MCF 10A (cell line): ENCODE measurements around the gene PARD6B. TPM values are rescaled to one million over a fixed set of nuclear protein-coding genes. Genes with fewer than 3 reads are reported as not detected.

ENCODE experiments used
- BruUV-seq: library from RNA; stranded (reverse); fragments of 400-500 nt; replicated peaks from 2 replicates; lab custom pipeline; 2021; lab: Mats Ljungman, UMichigan
- CTCF ChIA-PET: fragments of 300-600 bp; sonication (Branson Sonifier 250); formaldehyde crosslinking; extraction: SDS; loops from one replicate; lab custom pipeline; 2021; ENCODE audit warnings: antibody characterized with exemption, inconsistent platforms; lab: Yijun Ruan, JAX
- POLR2A ChIA-PET: fragments of 300-600, 350-650 bp; sonication (Branson Sonifier 250); formaldehyde crosslinking; extraction: SDS; loops from one replicate; lab custom pipeline; 2020; ENCODE audit warnings: antibody characterized with exemption, inconsistent platforms; lab: Yijun Ruan, JAX
- DNase-seq: peaks from one replicate; pipeline ENCODE4 v3.0.0-alpha.2; 2018; ENCODE audit not compliant: unreplicated experiment
- H3K27ac Mint-ChIP-seq: one replicate; pipeline ENCODE4 v1.8.0; 2022; ENCODE audit warnings: mild to moderate bottlenecking, low read depth, mixed read lengths; ENCODE audit not compliant: unreplicated experiment
- H3K27me3 Mint-ChIP-seq: one replicate; pipeline ENCODE4 v1.8.0; 2022; ENCODE audit warnings: mixed read lengths; ENCODE audit not compliant: insufficient read depth, unreplicated experiment
- H3K36me3 Mint-ChIP-seq: one replicate; pipeline ENCODE4 v1.8.0; 2022; ENCODE audit warnings: mild to moderate bottlenecking, moderate library complexity, mixed read lengths; ENCODE audit not compliant: insufficient read depth, unreplicated experiment
- H3K4me1 Mint-ChIP-seq: one replicate; pipeline ENCODE4 v1.8.0; 2022; ENCODE audit warnings: mixed read lengths; ENCODE audit not compliant: insufficient read depth, unreplicated experiment
- H3K4me3 Mint-ChIP-seq: one replicate; pipeline ENCODE4 v1.8.0; 2022; ENCODE audit warnings: mild to moderate bottlenecking, moderate library complexity, mixed read lengths; ENCODE audit not compliant: unreplicated experiment
- H3K9me3 Mint-ChIP-seq: one replicate; pipeline ENCODE4 v1.8.0; 2022; ENCODE audit warnings: mixed read lengths; ENCODE audit not compliant: unreplicated experiment
- intact Hi-C: fragments of 100-400 bp; cut with micrococcal nuclease; formaldehyde crosslinking; loops from 2 replicates; pipeline ENCODE4 v1.14.1; 2022
- total RNA-seq: library from RNA; stranded (reverse); gene quantifications from 2 replicates; pipeline ENCODE4 v1.2.3, GENCODE V29; 2022
- TF ChIP-seq, protein P1 (sequence below): fragments of 200-600 bp; IDR thresholded peaks from one replicate; pipeline ENCODE4 v1.8.0; 2022; ENCODE audit warnings: antibody characterized with exemption, mild to moderate bottlenecking; ENCODE audit not compliant: unreplicated experiment

PARD6B gene
- total RNA-seq, 1 experiment from 2014 or later = 5.8 TPM

DNA sequence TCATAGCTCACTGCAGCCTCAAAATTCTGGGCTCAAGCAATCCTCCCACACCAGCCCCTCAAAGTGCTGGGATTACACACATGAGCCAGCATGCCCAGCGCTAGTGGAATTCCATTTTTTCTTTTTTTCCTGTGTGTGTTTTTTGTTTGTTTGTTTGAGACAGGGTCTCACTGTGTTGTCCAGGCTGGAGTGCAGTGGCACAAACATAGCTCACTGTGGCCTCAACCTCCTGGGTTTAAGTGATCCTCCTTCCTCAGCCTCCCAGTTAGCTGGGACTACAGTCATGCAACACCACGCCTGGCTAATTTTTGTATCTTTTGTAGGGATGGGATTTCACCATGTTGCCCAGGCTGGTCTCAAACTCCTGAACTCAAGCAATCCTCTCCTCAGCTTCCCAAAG lies 14.1 kb upstream of the PARD6B start:
- Mint-ChIP-seq H3K4me1 (peaks cover 6% of the 10 kb centered on the region), H3K27ac (no peak overlapping the region), H3K4me3 (no peak overlapping the region), H3K36me3 (no peaks in the 10 kb centered on the region), H3K9me3 (no peaks in the 10 kb centered on the region), H3K27me3 (no peaks in the 10 kb centered on the region)
- no TSS peak for BruUV-seq
- ChIA-PET POLR2A (interaction anchor here (1.1 to 3.4 kb wide), 3 partner anchors 12 to 29 kb away, joined by 3 to 10 read pairs (median 3); no protein-coding TSS in a partner anchor), CTCF (interaction anchor here (0.7 to 1.7 kb wide), 7 partner anchors 24 to 492 kb away, joined by 3 to 4 read pairs (median 3); no protein-coding TSS in a partner anchor)
- intact Hi-C loops = no loop called here
- TF ChIP-seq, protein P1, sequence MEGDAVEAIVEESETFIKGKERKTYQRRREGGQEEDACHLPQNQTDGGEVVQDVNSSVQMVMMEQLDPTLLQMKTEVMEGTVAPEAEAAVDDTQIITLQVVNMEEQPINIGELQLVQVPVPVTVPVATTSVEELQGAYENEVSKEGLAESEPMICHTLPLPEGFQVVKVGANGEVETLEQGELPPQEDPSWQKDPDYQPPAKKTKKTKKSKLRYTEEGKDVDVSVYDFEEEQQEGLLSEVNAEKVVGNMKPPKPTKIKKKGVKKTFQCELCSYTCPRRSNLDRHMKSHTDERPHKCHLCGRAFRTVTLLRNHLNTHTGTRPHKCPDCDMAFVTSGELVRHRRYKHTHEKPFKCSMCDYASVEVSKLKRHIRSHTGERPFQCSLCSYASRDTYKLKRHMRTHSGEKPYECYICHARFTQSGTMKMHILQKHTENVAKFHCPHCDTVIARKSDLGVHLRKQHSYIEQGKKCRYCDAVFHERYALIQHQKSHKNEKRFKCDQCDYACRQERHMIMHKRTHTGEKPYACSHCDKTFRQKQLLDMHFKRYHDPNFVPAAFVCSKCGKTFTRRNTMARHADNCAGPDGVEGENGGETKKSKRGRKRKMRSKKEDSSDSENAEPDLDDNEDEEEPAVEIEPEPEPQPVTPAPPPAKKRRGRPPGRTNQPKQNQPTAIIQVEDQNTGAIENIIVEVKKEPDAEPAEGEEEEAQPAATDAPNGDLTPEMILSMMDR = no peak
- DNase-seq = no peak

DNA sequence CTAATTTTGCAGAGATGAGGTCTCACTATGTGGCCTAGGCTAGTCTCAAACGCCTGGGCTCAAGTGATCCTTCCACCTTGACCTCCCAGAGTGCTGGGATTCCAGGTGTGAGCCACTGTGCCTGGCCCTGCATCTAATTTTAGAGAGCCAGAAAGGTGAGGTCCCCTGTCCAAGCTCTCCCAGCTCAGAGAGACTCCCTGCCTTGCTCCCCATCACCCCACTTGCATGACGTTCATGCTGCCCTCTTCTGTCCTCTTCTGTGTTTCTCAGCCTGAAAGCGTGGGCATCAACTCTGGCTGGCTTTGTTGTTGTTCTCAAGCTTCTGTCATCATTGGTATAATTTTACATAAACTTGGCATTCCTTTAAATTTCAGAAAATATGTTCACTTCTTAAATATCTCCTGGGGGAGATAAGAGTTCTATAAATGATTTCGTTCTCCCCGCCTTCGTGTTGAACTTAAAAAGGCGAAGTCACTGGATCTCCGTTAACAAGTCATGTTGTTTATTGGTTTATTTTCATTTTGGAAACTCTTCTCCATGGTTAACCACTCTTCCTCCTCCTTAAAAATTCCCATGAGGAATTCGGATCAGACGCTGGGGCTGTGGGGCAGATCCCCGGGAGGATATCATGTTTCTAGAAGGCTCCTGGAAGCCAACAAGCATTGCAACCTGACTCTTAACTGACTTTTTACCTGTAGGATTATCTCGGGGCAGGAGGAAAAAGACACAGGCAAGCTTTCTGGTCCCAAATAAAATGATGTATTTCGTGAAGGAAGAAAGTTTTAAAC lies 13.2 kb upstream of the PARD6B start:
- POLR2A ChIA-PET = interaction anchor here (0.6 to 3.4 kb wide), 4 partner anchors 11 to 76 kb away, joined by 3 to 10 read pairs (median 4); no protein-coding TSS in a partner anchor
- intact Hi-C loops = no loop called here

DNA sequence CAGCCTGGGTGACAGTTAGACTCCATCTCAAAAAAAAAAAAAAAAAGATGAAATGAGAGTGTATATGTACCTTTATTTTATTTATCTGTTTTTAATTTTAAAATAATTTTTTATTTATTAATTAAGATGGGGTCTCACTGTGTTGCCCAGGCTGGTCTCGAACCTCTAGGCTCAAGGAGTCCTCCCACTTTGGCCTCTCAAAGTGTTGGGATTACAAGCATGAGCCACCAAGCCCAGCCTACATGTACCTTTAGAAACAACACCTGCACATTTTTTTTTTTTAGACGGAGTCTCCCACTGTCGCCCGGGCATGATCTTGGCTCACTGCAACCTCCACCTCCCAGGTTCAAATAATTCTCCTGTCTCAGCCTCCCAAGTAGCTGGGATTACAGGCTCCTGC lies 12.1 kb upstream of the PARD6B start:
- ChIA-PET CTCF (interaction anchor here (1.5 kb wide), 1 partner anchor 10 kb away, joined by 5 read pairs; no protein-coding TSS in a partner anchor), POLR2A (interaction anchor here (1.1 to 3.4 kb wide), 2 partner anchors 10 kb away, joined by 3 to 10 read pairs; no protein-coding TSS in a partner anchor)
- DNase-seq = no peak
- no peaks in the 10 kb centered on the region for H3K36me3 Mint-ChIP-seq
- no peak overlapping the region for H3K27ac Mint-ChIP-seq
- TF ChIP-seq, protein P1 = no peak
- H3K4me3 Mint-ChIP-seq = no peak overlapping the region
- H3K27me3 Mint-ChIP-seq = no peaks in the 10 kb centered on the region
- H3K4me1 Mint-ChIP-seq = peaks cover 5% of the 10 kb centered on the region
- intact Hi-C loops = no loop called here
- no peaks in the 10 kb centered on the region for H3K9me3 Mint-ChIP-seq
- no TSS peak for BruUV-seq

More for the DNA sequence above, 13.2 kb upstream of the PARD6B start:
- CTCF ChIA-PET = interaction anchor here (0.6 to 1.7 kb wide), 6 partner anchors 23 to 547 kb away, joined by 3 to 4 read pairs (median 4); no protein-coding TSS in a partner anchor
- DNase-seq = no peak
- Mint-ChIP-seq H3K9me3 (no peaks in the 10 kb centered on the region), H3K4me3 (no peak overlapping the region), H3K4me1 (peaks cover 6% of the 10 kb centered on the region), H3K27me3 (no peaks in the 10 kb centered on the region), H3K36me3 (no peaks in the 10 kb centered on the region), H3K27ac (no peak overlapping the region)
- BruUV-seq = no TSS peak
- TF ChIP-seq, protein P1 = no peak

DNA sequence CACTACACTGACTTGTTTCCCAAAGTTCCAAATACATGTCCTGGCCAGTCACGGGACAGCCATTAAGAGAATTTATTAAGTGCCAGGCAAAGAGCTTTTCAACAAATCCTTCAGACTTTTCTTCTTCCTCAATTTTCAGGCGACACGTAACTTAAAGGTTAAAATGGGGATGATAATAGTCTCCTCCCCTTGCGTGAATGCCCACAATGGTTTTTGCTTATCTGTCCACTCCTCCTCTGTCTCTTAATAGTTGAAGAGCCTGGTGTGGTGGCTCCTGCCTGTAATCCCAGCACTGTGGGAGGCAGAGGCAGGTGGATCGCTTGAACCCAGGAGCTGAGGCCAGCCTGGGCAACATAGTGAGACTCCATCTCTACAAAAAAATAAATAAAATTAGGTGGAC lies 11.4 kb upstream of the PARD6B start:
- CTCF ChIA-PET = interaction anchor here (0.7 to 1.5 kb wide), 4 partner anchors 11 to 147 kb away, joined by 3 to 5 read pairs (median 3); no protein-coding TSS in a partner anchor
- POLR2A ChIA-PET = interaction anchor here (1.1 kb wide), 2 partner anchors 10 to 57 kb away, joined by 3 to 4 read pairs; no protein-coding TSS in a partner anchor
- Mint-ChIP-seq H3K9me3 (no peaks in the 10 kb centered on the region), H3K4me1 (peaks cover 5% of the 10 kb centered on the region), H3K27ac (no peak overlapping the region), H3K27me3 (no peaks in the 10 kb centered on the region), H3K4me3 (no peak overlapping the region), H3K36me3 (no peaks in the 10 kb centered on the region)
- no peak for DNase-seq
- intact Hi-C loops = no loop called here
- BruUV-seq = no TSS peak
- TF ChIP-seq, protein P1 = no peak
